HFF-Myc (cell line): ENCODE results near the gene GALR3.

Experiments used
- DNase-seq: peaks from one replicate; pipeline ENCODE4 v3.0.0-alpha.2; 2011; ENCODE audit warnings: low read depth; ENCODE audit errors: extremely low read depth
- H3K4me3 ChIP-seq: replicated peaks from 2 replicates; pipeline ENCODE4 v1.5.1; 2011; ENCODE audit warnings: low read depth, mild to moderate bottlenecking, control low read depth, low read length
- TF ChIP-seq, protein P1 (sequence below): IDR thresholded peaks from 2 replicates; pipeline ENCODE4 v1.5.1; 2012; ENCODE audit warnings: mild to moderate bottlenecking, low read depth, low read length, control low read depth; ENCODE audit errors: missing control alignments

The GALR3 gene

DNA sequence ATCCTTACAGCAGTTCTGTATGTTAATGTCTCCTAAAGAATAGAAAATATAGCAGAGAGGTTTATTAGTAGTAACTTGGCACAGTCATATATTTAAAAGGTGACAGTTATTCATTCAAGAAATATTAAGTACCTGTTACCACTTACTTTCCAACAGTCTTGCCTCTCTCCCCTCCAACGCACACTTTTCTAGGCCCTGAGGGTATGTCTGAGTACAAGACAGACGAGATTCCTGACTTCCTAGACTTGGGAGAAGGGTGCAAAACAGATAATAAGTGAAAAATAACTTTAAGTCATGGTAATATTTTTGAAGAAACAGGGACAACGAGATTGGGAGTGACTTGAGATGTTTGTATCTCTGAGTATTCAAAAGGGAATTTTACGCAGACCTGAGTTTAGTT, 27.6 kb downstream of the GALR3 start:
- no peak for DNase-seq
- TF ChIP-seq, protein P1, sequence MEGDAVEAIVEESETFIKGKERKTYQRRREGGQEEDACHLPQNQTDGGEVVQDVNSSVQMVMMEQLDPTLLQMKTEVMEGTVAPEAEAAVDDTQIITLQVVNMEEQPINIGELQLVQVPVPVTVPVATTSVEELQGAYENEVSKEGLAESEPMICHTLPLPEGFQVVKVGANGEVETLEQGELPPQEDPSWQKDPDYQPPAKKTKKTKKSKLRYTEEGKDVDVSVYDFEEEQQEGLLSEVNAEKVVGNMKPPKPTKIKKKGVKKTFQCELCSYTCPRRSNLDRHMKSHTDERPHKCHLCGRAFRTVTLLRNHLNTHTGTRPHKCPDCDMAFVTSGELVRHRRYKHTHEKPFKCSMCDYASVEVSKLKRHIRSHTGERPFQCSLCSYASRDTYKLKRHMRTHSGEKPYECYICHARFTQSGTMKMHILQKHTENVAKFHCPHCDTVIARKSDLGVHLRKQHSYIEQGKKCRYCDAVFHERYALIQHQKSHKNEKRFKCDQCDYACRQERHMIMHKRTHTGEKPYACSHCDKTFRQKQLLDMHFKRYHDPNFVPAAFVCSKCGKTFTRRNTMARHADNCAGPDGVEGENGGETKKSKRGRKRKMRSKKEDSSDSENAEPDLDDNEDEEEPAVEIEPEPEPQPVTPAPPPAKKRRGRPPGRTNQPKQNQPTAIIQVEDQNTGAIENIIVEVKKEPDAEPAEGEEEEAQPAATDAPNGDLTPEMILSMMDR = no peak
- peak overlapping the region; percentile 95 for H3K4me3 ChIP-seq

DNA sequence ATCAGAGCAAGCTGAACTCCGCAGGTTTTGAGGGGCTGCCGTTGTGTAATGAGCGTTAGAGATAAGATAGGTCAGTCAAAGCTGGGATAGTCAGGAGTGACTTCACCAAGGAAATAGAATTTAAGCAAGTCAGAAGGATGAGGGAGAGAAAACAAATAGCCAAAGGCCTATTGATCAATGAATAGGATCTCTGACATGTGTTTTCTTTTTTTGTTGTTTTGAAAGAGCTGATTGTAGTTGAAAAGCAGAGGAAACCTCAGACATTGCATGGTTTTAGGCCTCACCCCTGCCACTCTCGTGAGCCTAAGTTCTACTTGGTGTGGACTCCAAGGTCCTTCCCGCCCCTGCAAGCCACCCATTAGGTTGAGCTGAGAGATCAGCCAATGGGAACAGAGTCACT, 29.2 kb downstream of the GALR3 start:
- H3K4me3 ChIP-seq = no peak overlapping the region
- DNase-seq = no peak
- TF ChIP-seq, protein P1 = no peak

DNA sequence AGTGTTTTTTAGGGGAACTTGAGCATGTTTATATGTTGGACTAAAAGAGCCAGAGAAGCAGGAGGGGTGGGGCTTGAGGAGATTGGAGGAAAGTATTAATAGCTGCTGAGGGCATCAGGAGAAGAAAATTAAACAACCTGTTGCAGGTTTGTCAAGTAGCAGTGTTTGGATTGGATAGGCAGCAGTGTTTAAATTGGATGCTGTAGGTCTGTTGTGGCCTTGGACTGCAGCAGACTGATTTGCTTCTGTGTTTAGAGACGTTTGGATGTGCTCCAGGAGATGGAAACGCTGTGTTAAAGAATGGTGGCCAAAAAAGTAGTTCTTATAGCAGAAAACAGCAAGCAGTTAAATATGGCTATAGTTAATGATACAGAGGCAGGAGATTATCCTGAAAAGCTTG, 31.8 kb downstream of the GALR3 start:
- TF ChIP-seq, protein P1 = no peak
- no peak overlapping the region for H3K4me3 ChIP-seq
- DNase-seq = no peak

DNA sequence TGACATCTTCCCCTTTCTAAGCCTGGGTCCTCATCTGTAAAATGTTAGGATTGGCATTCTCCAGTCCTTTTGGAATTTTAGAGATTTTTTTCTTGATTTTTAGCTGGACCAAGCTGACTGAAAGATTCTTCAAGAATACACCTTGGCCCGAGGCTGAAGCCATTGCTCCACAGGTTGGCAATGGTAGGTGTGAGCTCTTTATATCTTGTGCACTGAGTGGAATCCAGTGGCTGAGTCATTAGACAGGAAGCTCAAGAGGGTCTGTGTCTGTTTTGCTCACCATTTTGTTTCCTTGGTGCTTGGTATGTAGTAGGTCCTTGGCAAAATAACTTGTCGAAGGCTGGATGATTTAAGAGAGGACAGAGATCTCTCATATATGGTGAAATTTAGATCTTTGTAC, 32.3 kb downstream of the GALR3 start:
- no peak for DNase-seq
- TF ChIP-seq, protein P1 = no peak
- no peak overlapping the region for H3K4me3 ChIP-seq

DNA sequence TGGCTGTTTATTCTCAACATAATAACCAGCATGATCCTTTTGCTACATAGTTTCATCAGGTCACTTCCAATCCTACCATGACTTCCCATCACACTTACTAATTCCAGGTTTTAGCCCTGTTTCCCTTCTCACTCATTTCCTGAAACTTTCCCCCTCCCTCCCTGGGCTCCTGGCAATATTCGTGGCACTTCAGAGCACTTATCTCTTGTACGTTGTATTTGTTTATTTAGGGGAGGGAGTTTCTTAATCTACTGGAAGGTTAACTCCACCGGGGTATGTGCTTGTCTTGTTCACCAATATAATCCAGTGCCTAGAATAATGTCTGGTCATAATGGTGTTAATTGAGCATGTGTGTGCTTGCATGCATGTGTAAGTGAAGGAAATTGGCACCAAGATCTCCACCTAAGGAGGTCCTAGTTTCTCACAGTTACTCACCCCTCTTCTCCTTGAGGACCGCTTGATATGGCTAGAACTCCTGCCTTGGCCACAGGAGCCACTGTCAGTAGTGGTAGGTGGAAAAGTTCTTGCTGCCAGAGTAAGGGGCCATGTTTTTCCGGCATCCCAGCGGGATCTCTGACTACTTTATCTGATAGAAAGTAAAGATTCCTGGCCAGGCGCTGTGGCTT, 37.7 kb downstream of the GALR3 start:
- TF ChIP-seq, protein P1 = no peak
- no peak overlapping the region for H3K4me3 ChIP-seq
- no peak for DNase-seq

DNA sequence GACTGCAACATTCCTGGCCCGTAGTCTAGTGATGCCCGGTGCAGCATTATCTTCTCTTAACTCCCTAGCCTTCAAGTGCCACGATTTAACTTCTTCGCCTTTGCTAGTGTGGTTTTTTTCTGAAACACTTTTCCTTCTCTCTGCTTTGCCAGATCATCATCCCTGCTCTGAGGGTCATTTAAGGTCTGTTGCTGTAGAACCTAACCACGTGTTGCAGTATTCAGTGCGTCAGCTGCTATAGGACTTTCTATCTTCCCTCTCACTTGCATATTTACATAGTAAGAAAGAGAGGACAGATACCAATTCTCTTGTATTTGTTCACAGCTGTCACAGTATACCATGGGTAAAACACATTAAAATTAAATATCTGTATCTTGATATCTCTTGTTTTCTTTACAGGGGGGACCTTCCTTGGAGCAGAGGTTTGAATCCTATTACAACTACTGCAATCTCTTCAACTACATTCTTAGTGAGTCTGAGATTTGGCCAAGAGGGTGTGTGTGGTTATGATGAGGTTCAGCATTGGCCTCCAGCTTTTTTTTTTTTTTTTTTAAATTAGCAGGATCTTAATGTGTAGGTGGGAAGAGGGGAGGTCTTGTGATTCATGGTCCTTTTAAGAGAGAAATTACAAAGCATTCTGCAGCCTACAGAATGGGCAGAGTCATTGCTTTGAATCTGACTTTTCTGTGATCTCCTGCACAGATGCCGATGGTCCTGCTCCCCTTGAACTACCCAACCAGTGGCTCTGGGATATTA, 39.6 kb downstream of the GALR3 start:
- H3K4me3 ChIP-seq = no peak overlapping the region
- no peak for DNase-seq
- TF ChIP-seq, protein P1 = no peak
